CD14-positive monocyte (primary cell): ENCODE measurements around the gene PIP5K1C. TPM values are rescaled to one million over a fixed set of nuclear protein-coding genes. Genes with fewer than 3 reads are reported as not detected.

Source experiments
- DNase-seq, 3 donors: peaks; one replicate each; pipeline ENCODE4 v3.0.0-alpha.2; 2011 to 2022
- H2AFZ ChIP-seq: 2 replicates; pipeline ENCODE4 v1.6.0; 2012; ENCODE audit warnings: mild to moderate bottlenecking, low read depth, low read length, inconsistent platforms; ENCODE audit not compliant: insufficient read depth, poor library complexity, severe bottlenecking
- H3K27ac ChIP-seq, 2 donors: 1 replicate in 1 of 2; 2 replicates in 1 of 2; pipeline ENCODE4 v1.5.1; 2012 to 2013; ENCODE audit warnings: low read length in 2 of 2, control low read depth in 1 of 2, inconsistent platforms in 1 of 2, low read depth in 1 of 2, mild to moderate bottlenecking in 1 of 2
- H3K27me3 ChIP-seq, 2 donors: one replicate each; pipeline versions ENCODE4 v1.6.0 to v1.6.1; 2011 to 2013; ENCODE audit warnings: low read length in 2 of 2; ENCODE audit not compliant: control insufficient read depth in 2 of 2, insufficient read depth in 2 of 2
- H3K36me3 ChIP-seq, 2 donors: replicated peaks in 1 of 2; 1 replicate in 1 of 2; 2 replicates in 1 of 2; pipeline versions ENCODE4 v1.5.1 to v1.6.1; 2012 to 2013; ENCODE audit warnings: low read length in 2 of 2, control low read depth in 1 of 2, inconsistent platforms in 1 of 2, mild to moderate bottlenecking in 1 of 2; ENCODE audit not compliant: insufficient read depth in 2 of 2, control insufficient read depth in 1 of 2
- H3K4me1 ChIP-seq, 2 donors: 1 replicate in 1 of 2; 2 replicates in 1 of 2; pipeline versions ENCODE4 v1.5.1 to v1.6.1; 2012 to 2013; ENCODE audit warnings: low read length in 2 of 2, control low read depth in 1 of 2, inconsistent platforms in 1 of 2, mild to moderate bottlenecking in 1 of 2, moderate library complexity in 1 of 2; ENCODE audit not compliant: insufficient read depth in 2 of 2, control insufficient read depth in 1 of 2
- H3K4me2 ChIP-seq: replicated peaks from 2 replicates; pipeline ENCODE3; 2012; ENCODE audit warnings: low read length, moderate library complexity, mild to moderate bottlenecking; ENCODE audit not compliant: poor library complexity, severe bottlenecking; ENCODE audit errors: extremely low read depth
- H3K4me3 ChIP-seq, 3 experiments: fragments of 200-600 bp in 1 of 3; sonication (generic) in 1 of 3; replicated peaks in 1 of 3; 1 replicate in 2 of 3; 2 replicates in 1 of 3; pipeline ENCODE4 v1.5.1; 2011 to 2013; ENCODE audit warnings: low read length in 3 of 3, mild to moderate bottlenecking in 3 of 3, control low read depth in 2 of 3, low read depth in 2 of 3, inconsistent platforms in 1 of 3, moderate library complexity in 1 of 3
- H3K79me2 ChIP-seq: 2 replicates; pipeline ENCODE4 v1.6.0; 2012; ENCODE audit warnings: mild to moderate bottlenecking, control low read depth, inconsistent platforms, low read length, moderate library complexity; ENCODE audit not compliant: insufficient read depth
- H3K9ac ChIP-seq: 2 replicates; pipeline ENCODE4 v1.6.0; 2017; ENCODE audit warnings: low read length, mild to moderate bottlenecking; ENCODE audit not compliant: insufficient read depth, poor library complexity, severe bottlenecking
- H3K9me3 ChIP-seq, 2 donors: replicated peaks in 1 of 2; 1 replicate in 1 of 2; 2 replicates in 1 of 2; pipeline versions ENCODE4 v1.5.1 to v1.6.1; 2012 to 2013; ENCODE audit warnings: low read length in 2 of 2, control low read depth in 1 of 2; ENCODE audit not compliant: control insufficient read depth in 1 of 2, insufficient read depth in 1 of 2
- H4K20me1 ChIP-seq: 2 replicates; pipeline ENCODE4 v1.6.0; 2012; ENCODE audit warnings: mild to moderate bottlenecking, low read length, control low read depth, moderate library complexity; ENCODE audit not compliant: insufficient read depth
- H3K27ac Mint-ChIP-seq, 7 donors: one replicate each; pipeline ENCODE4 v1.8.0; 2020; ENCODE audit warnings: mild to moderate bottlenecking in 7 of 7, mixed read lengths in 7 of 7, moderate library complexity in 6 of 7, inconsistent platforms in 2 of 7
- H3K27me3 Mint-ChIP-seq, 3 donors: one replicate each; pipeline ENCODE4 v1.8.0; 2021 to 2022; ENCODE audit warnings: low read depth in 3 of 3, mild to moderate bottlenecking in 3 of 3, mixed read lengths in 3 of 3, moderate library complexity in 3 of 3, inconsistent platforms in 1 of 3
- H3K36me3 Mint-ChIP-seq, 2 donors: one replicate each; pipeline ENCODE4 v1.8.0; 2020; ENCODE audit warnings: mixed read lengths in 2 of 2, inconsistent platforms in 1 of 2, mild to moderate bottlenecking in 1 of 2
- H3K4me1 Mint-ChIP-seq: one replicate; pipeline ENCODE4 v1.8.0; 2020; ENCODE audit warnings: mild to moderate bottlenecking, mixed read lengths
- H3K4me3 Mint-ChIP-seq, 2 donors: one replicate each; pipeline ENCODE4 v1.8.0; 2020; ENCODE audit warnings: mild to moderate bottlenecking in 2 of 2, mixed read lengths in 2 of 2, moderate library complexity in 1 of 2
- H3K9me3 Mint-ChIP-seq, 7 donors: one replicate each; pipeline ENCODE4 v1.8.0; 2020 to 2022; ENCODE audit warnings: mixed read lengths in 7 of 7, mild to moderate bottlenecking in 6 of 7, moderate library complexity in 6 of 7, inconsistent platforms in 2 of 7
- CTCF ChIP-seq: fragments of 200-600 bp; IDR thresholded peaks from one replicate; pipeline ENCODE4 v1.8.0; 2022; ENCODE audit warnings: antibody characterized with exemption, mild to moderate bottlenecking
- WGBS: methylation state at CpG from one replicate; pipeline ENCODE4 v1.1.5; 2013; ENCODE audit warnings: missing lambda C conversion rate; ENCODE audit not compliant: insufficient coverage; 5-methylcytosine and 5-hydroxymethylcytosine counted together
- intact Hi-C, 2 donors: fragments of 100-400 bp; cut with micrococcal nuclease; formaldehyde crosslinking; loops; one replicate each; pipeline versions ENCODE4 v1.15.0 to v1.15.1; 2023
- polyA plus RNA-seq, 3 donors: library from polyadenylated mRNA; depleted of rRNA in 1 of 3; unstranded in 2 of 3; stranded (reverse) in 1 of 3; fragments of 300-500 nt in 2 of 3; fragments of >200 nt in 1 of 3; fragmentation: Illumina TruSeq in 2 of 3; gene quantifications; 1 replicate in 2 of 3; 2 replicates in 1 of 3; pipeline ENCODE4 v1.2.3, GENCODE V29; 2012 to 2021

The PIP5K1C gene
- polyA plus RNA-seq, 3 donors = 6.5 to 19.5 (median 10.1) TPM

DNA sequence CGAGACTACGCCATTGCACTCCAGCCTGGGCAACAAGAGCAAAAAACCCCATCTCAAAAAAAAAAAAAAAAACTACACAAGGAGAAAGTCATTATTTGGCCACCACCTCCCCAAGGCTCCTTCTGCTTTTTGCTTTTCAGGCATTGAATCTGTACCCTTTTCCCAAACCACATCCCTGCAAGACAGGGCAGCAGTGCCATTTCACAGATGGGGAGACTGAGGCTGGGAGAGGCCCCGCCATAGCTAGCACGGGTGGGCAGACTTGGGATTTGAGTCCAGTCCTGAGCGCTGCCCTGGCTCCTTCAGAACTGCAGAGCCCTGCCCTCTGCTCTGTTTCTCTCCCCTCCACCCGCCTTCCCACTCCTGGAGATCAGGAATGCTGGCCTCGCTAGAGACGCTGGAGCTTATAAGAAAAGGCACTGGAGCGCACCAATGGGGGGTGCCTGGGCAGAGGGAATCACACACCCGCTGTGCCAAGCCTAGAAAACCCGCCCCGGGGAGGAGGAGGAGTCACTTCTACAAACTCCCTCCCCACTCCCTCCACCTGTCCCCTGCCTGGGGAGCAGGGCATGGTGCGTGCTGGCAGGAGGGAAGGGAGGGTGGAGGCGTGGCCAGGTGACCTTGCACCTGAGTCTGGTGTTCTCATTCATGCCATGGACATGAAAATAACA lies 25.5 kb upstream of the PIP5K1C start:
- H3K4me3 ChIP-seq = no peak overlapping the region
- H2AFZ ChIP-seq = no peak overlapping the region
- H3K9me3 ChIP-seq = peaks cover 9 to 14% of the 10 kb centered on the region in 2 donors
- no peak for DNase-seq
- no peak overlapping the region for H3K9ac ChIP-seq
- no peak overlapping the region for H3K4me3 Mint-ChIP-seq
- H3K4me2 ChIP-seq = no peak overlapping the region
- H3K27ac Mint-ChIP-seq = no peak overlapping the region
- intact Hi-C loops = no loop called here
- H3K27me3 ChIP-seq = peaks cover 19 to 30% of the 10 kb centered on the region in 2 donors
- TF ChIP-seq CTCF = no peak
- H3K36me3 Mint-ChIP-seq = peaks cover 2 to 3% of the 10 kb centered on the region in 2 donors
- H3K27me3 Mint-ChIP-seq = peaks cover 35 to 54% (median 35%) of the 10 kb centered on the region in 3 donors
- no peak overlapping the region for H3K27ac ChIP-seq
- no peaks in the 10 kb centered on the region for H4K20me1 ChIP-seq
- 57% methylated on average over 5 of the region's 14 CpGs for WGBS
- H3K36me3 ChIP-seq = no peaks in the 10 kb centered on the region
- peaks cover 0 to 13% (median 10%) of the 10 kb centered on the region in 7 donors for H3K9me3 Mint-ChIP-seq
- H3K4me1 Mint-ChIP-seq = peaks cover 3% of the 10 kb centered on the region
- peaks cover 5 to 10% of the 10 kb centered on the region in 2 donors for H3K4me1 ChIP-seq
- no peaks in the 10 kb centered on the region for H3K79me2 ChIP-seq

DNA sequence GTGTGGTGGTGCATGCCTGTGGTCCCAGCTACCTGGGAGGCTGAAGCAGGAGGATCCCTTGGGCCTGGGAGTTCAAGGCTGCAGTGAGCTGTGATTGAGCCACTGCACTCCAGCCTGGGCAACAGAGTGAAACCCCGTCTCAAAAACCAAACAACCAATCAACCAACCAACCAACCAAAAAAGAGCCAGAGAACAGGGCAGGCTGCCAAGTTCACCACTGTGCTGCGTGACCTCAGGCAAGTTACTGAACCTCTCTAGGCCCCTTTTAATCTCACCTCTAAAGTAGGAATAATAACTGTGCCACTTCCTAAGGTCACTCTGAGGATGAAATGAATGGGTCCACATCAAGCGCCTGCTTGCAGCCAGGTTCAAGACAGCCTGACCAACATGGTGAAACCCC lies 24.9 kb upstream of the PIP5K1C start:
- peak overlapping the region in 1 of 7 donors; percentile 20 for H3K27ac Mint-ChIP-seq

More for the DNA sequence above, 24.9 kb upstream of the PIP5K1C start:
- H3K4me3 ChIP-seq = no peak overlapping the region
- no peak overlapping the region for H3K9ac ChIP-seq
- H4K20me1 ChIP-seq = no peaks in the 10 kb centered on the region
- H3K27me3 ChIP-seq = peaks cover 26 to 36% of the 10 kb centered on the region in 2 donors
- peaks cover 41 to 60% (median 41%) of the 10 kb centered on the region in 3 donors for H3K27me3 Mint-ChIP-seq
- 86% methylated on average over 1 of the region's 3 CpGs for WGBS
- H2AFZ ChIP-seq = no peak overlapping the region
- DNase-seq = no peak
- no peak for TF ChIP-seq CTCF
- H3K4me1 ChIP-seq = peaks cover 5 to 10% of the 10 kb centered on the region in 2 donors
- H3K79me2 ChIP-seq = no peaks in the 10 kb centered on the region
- intact Hi-C loops = no loop called here
- H3K36me3 Mint-ChIP-seq = peaks cover 2 to 3% of the 10 kb centered on the region in 2 donors
- H3K9me3 ChIP-seq = peaks cover 9 to 14% of the 10 kb centered on the region in 2 donors
- H3K9me3 Mint-ChIP-seq = peaks cover 0 to 14% (median 11%) of the 10 kb centered on the region in 7 donors
- H3K36me3 ChIP-seq = no peaks in the 10 kb centered on the region
- peaks cover 3% of the 10 kb centered on the region for H3K4me1 Mint-ChIP-seq
- peak overlapping the region in 1 of 2 donors; percentile 40 for H3K4me3 Mint-ChIP-seq
- no peak overlapping the region for H3K4me2 ChIP-seq
- H3K27ac ChIP-seq = no peak overlapping the region
